Measurements from ENCODE around the gene SEC14L5.

Gene SEC14L5

DNA sequence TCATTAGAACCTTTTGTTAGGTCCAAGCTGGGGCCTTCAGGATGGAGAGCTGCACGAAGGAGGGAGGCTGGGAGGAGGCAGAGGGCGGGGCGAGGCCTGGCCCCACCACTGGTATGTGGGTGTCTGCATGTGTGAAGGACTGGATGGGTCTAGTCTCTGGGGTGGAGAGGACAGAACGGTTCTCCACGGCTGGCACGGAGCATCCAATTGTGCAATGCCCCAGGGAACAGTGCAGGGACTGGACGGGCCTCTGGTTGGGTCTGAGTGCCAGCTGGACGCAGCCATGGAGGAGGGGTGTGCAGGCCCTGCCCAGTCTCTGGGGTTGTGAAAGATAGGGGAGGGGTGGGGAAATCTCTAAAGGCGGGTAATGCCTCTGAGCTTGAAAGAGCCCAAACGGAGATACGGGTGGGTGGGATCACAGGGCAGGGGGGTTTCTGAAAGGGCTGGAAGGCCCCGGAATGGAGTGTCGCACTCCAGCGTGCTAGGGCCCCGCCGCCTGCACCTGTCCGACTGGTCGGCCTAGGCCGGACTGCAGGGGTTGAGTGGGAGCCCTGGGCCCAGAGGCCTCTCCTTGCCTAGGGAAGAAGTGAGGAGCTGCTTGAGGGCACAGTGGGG is 22.8 kb upstream of the SEC14L5 start:
- no peaks in the 10 kb centered on the region for H3K36me3 Mint-ChIP-seq (ENCODE audit: insufficient read depth)
- no peak for ATAC-seq (replicated peaks; ENCODE audit: extremely low read depth, poor library complexity, severe bottlenecking)
- no peaks in the 10 kb centered on the region for H3K9me3 Mint-ChIP-seq

DNA sequence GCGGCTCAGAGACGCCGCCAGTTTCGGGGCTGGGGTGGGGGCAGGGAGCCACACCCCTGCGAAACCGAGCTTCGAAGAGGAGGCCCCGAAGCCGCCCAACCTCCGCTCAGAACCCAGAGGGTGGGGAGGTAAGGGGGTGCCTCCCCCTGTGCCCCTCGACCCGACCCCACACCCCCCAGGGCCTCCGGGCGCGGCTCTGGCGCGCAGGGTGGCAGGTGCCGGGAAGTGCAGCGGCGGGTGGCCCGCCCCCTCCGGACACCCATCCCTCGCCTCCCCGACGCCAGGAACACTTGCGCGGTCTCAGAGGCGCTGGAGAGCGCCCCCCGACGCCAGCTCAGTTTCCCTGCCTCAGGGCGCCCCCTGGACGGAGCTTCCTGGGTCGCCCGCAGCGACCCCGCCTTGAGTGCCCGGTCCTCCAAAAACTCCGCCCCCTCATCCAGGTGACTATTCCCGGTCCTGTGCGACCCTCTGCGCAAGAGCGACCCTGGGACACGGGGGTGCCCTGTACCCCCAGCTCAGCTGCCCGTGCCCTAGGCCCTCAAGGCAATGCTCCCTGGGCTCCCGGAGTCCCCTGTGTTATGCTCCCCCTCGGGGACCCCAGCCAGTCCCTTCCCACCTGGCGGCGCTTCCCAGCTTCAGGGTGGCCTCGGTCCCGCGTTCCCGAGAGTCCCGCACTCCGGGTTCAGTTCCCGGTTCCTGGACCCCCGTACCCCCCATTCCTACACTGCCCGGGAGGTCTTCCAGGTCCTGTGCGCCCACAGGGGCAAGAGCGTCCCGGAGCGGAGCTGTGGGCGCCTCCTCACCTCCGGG is 21.7 kb upstream of the SEC14L5 start:
- Mint-ChIP-seq H3K4me1 (peaks cover 5% of the 10 kb centered on the region), H3K9me3 (no peaks in the 10 kb centered on the region), H3K27ac (ENCODE audit: low read depth) (no peak overlapping the region), H3K27me3 (peaks cover 59% of the 10 kb centered on the region), H3K4me3 (peak overlapping the region; percentile 68), H3K36me3 (ENCODE audit: insufficient read depth) (no peaks in the 10 kb centered on the region)
- ATAC-seq (replicated peaks; ENCODE audit: extremely low read depth, poor library complexity, severe bottlenecking): no peak
- DNase-seq (ENCODE audit: low spot score in 2 of 2): no peak

More for the DNA sequence above, 22.8 kb upstream of the SEC14L5 start:
- no peak overlapping the region for H3K27ac Mint-ChIP-seq (ENCODE audit: low read depth)
- peaks cover 59% of the 10 kb centered on the region for H3K27me3 Mint-ChIP-seq
- DNase-seq (ENCODE audit: low spot score in 2 of 2): no peak
- peaks cover 5% of the 10 kb centered on the region for H3K4me1 Mint-ChIP-seq
- H3K4me3 Mint-ChIP-seq: peak overlapping the region; percentile 34

DNA sequence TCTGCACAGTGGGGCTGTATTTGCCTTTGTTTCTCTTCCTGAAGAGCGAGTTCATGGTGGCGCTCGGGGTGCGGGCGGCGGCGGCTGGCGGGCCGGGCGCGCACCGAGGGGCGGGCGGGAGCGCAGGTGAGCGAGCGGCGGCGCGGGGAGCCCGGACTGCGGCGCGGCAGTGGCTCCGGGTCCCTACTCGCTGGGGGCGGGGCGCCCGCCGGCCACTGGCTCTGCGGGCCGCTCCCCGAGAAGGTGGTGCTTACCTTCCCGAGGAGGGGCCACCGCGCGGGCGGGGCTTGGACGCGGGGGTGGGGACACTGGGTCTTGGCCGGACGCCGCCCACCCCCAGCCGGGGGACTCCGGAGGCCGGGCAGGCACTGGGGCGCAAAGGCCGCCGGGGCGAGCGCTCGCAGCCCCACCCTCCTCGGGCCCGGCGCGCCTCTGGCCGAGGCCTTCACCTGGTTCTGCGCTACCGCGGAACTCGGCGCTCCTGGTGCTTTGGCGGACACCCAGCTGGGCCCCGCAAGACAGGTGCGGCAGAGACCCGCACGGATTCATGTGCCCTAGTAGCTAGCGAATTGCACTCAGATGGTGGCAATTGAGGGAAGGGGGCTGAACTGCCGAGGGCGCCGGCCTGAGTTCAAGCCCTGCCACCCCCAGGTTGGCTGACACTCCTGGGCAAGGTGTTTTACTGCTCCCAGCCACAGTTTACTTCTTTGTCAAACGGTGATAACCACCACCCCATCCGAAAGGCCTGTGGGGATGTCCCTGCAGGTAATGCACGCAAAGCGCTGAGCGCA is 20.9 kb upstream of the SEC14L5 start, which contains the start of gene PPL:
TSS of gene PPL (minus strand) at position 158 of the 791 bp plus-strand sequence. CDS start at position 55, 103 bp downstream.
- Mint-ChIP-seq H3K9me3 (no peaks in the 10 kb centered on the region), H3K27ac (ENCODE audit: low read depth) (no peak within 1 kb of the TSS), H3K4me1 (peaks cover 5% of the 10 kb centered on the region), H3K4me3 (peak within 1 kb of the TSS; percentile 68), H3K27me3 (peaks cover 59% of the 10 kb centered on the region), H3K36me3 (ENCODE audit: insufficient read depth) (no peaks in the 10 kb centered on the region)
- ATAC-seq (replicated peaks; ENCODE audit: extremely low read depth, poor library complexity, severe bottlenecking): no peak
- DNase-seq (ENCODE audit: low spot score in 2 of 2): no peak

DNA sequence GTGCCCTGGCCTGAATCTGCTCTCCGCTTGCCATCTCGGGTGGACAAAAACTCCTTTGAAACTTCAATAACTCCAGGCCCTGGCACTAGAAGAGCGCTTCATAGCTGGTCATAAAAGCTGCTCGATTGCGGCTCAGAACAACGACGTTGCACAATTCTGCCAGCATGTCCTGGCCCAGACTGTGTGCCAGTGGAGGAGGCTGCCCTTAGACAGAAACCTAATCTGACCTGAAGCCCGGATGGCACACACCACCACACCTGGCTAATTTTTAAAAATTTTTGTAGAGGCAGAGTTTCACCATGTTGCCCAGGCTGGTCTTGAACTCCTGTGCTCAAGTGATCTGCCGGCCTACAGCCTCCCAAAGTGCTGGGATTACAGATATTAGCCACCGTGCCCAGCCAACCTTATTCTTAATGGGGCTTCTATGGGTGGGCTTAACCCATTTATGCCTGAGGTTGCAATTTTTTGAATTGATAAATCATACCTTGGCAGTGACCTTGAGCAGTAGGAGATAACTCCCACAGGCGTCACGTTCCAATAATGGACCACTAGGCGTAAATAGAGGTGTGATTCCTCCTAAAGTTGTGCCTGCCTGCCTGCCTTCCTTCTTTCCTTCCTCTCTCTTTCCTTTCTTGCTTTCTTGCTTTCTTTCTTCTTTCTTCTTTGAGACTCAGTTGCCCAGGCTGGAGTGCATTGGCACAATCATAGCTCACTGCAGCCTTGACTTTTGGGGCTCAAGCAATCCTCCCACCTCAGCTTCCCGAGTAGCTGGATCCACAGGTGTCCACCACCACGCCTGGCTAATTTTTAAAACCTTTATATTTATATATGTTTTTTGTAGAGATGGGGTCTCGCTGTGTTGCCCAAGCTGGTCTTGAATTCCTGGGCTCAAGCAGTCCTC is 20.1 kb upstream of the SEC14L5 start:
- H3K4me1 Mint-ChIP-seq: peaks cover 5% of the 10 kb centered on the region
- H3K36me3 Mint-ChIP-seq (ENCODE audit: insufficient read depth): no peaks in the 10 kb centered on the region
- DNase-seq (ENCODE audit: low spot score in 2 of 2) (no peak), ATAC-seq (replicated peaks; ENCODE audit: extremely low read depth, poor library complexity, severe bottlenecking) (no peak)
- no peaks in the 10 kb centered on the region for H3K9me3 Mint-ChIP-seq
- peak overlapping the region; percentile 55 for H3K4me3 Mint-ChIP-seq
- no peak overlapping the region for H3K27ac Mint-ChIP-seq (ENCODE audit: low read depth)
- peaks cover 53% of the 10 kb centered on the region for H3K27me3 Mint-ChIP-seq

DNA sequence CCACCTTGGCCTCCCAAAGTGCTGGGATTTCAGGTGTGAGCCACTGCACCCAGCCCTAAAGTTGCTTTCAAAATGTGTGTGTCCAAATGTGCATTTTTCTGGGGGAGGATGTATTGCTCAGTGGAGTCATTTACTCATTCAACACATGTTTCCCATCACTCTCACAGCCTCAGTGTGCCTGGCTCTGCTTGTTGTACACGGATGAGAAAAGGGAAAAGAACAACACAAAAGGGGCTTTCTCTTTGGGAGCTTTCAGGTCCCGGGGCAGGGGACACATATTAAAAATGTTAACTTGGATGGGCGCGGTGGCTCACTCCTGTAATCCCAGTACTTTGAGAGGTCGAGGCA is 19.5 kb upstream of the SEC14L5 start:
- Mint-ChIP-seq H3K27me3 (peaks cover 47% of the 10 kb centered on the region), H3K4me1 (peaks cover 5% of the 10 kb centered on the region), H3K27ac (ENCODE audit: low read depth) (no peak overlapping the region), H3K36me3 (ENCODE audit: insufficient read depth) (no peaks in the 10 kb centered on the region), H3K4me3 (no peak overlapping the region), H3K9me3 (no peaks in the 10 kb centered on the region)
- no peak for ATAC-seq (replicated peaks; ENCODE audit: extremely low read depth, poor library complexity, severe bottlenecking)
- no peak for DNase-seq (ENCODE audit: low spot score in 2 of 2)

DNA sequence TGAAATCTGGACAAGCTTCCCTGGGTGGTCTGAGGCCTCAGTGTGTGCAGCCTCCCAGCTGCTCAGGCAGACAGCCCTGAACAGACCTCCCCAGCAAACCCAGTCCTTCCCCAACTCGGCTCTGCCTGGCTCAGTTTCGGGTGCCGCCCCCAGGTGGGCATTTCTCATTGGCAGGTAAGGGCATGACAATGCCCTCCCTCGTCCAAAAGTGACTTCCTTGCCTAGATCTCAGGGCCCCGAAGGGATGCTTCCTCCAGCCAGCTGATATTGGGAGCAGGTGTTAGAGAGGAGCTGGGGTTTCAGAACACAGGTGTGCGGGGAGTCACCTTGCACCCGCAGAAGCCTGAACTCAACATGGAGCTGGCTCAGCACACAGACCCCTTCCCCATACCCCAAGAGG is 17.4 kb upstream of the SEC14L5 start:
- H3K27ac Mint-ChIP-seq (ENCODE audit: low read depth): no peak overlapping the region
- DNase-seq (ENCODE audit: low spot score in 2 of 2) (no peak), ATAC-seq (replicated peaks; ENCODE audit: extremely low read depth, poor library complexity, severe bottlenecking) (no peak)
- H3K9me3 Mint-ChIP-seq: no peaks in the 10 kb centered on the region
- no peaks in the 10 kb centered on the region for H3K36me3 Mint-ChIP-seq (ENCODE audit: insufficient read depth)
- H3K4me3 Mint-ChIP-seq: no peak overlapping the region
- H3K4me1 Mint-ChIP-seq: peaks cover 5% of the 10 kb centered on the region
- H3K27me3 Mint-ChIP-seq: peaks cover 37% of the 10 kb centered on the region

DNA sequence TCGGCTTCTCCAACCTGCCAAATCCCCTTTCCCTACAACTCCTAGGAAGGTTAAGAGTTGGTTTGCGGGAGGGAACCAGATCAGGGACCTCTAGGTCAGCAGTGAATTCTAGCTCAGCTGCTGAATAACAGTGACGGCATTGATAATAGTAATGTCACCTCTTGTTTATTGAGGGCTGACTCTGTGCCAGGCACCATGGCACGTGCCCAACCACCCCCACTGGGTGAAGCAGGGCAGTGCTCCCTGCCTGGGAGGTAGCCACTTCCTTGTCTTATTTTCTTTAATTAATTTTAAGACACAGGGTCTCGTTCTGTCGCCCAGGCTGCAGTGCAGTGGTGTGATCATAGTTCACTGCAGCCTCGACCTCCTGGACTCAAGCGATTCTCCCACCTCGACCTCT is 15.6 kb upstream of the SEC14L5 start:
- Mint-ChIP-seq H3K36me3 (ENCODE audit: insufficient read depth) (no peaks in the 10 kb centered on the region), H3K4me3 (no peak overlapping the region), H3K9me3 (no peaks in the 10 kb centered on the region), H3K27me3 (peaks cover 31% of the 10 kb centered on the region), H3K4me1 (no peaks in the 10 kb centered on the region), H3K27ac (ENCODE audit: low read depth) (no peak overlapping the region)
- DNase-seq (ENCODE audit: low spot score in 2 of 2) (no peak), ATAC-seq (replicated peaks; ENCODE audit: extremely low read depth, poor library complexity, severe bottlenecking) (no peak)

DNA sequence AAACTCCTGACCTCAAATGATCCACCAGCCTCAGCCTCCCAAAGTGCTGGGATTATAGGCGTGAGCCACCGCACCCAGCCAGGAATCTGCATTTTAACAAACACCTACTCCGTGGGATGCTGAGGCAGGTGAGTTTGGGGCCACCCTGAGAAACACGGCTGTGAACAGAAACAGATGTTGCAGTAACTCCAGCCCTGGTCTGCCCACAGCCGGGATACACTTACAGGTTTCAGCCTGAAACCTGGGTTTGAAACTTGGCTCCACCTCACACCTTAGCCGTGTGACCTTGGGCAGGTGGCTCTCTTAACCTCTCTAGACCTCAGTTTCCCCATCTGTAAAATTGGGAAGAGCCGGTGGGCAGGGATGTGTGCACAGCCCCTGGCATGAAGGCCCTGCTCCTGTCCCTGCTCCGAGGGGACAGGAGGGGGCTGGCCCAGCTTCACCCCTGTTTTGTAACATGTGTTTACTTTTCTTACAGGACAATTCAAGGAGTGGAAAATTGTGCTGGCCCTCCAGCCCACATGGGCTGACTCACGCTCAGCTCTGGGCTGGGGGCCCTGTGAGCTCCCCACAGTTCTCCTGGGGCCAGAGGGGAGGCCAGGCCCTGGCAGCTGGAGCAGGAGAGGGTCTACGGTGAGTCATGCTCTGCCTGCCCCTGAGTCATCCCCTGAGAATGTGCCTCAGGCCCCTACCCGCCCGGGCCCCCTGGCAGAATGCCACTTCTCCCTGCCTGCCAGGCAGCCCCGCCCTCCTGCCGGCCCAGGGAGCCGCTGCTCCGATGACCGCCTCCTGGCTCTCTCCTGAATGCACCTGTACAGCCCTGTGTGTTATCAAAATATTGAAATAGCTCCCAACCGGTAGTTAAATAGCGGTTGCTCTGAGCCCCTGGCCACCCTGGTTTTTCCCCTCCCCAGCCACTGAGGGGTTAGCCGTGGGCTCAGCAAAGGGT is 13.5 kb upstream of the SEC14L5 start:
- ATAC-seq (replicated peaks; ENCODE audit: extremely low read depth, poor library complexity, severe bottlenecking) (no peak), DNase-seq (ENCODE audit: low spot score in 2 of 2) (no peak)
- no peak overlapping the region for H3K4me3 Mint-ChIP-seq
- H3K4me1 Mint-ChIP-seq: no peaks in the 10 kb centered on the region
- H3K36me3 Mint-ChIP-seq (ENCODE audit: insufficient read depth): no peaks in the 10 kb centered on the region
- no peak overlapping the region for H3K27ac Mint-ChIP-seq (ENCODE audit: low read depth)
- H3K9me3 Mint-ChIP-seq: no peaks in the 10 kb centered on the region
- peaks cover 26% of the 10 kb centered on the region for H3K27me3 Mint-ChIP-seq

DNA sequence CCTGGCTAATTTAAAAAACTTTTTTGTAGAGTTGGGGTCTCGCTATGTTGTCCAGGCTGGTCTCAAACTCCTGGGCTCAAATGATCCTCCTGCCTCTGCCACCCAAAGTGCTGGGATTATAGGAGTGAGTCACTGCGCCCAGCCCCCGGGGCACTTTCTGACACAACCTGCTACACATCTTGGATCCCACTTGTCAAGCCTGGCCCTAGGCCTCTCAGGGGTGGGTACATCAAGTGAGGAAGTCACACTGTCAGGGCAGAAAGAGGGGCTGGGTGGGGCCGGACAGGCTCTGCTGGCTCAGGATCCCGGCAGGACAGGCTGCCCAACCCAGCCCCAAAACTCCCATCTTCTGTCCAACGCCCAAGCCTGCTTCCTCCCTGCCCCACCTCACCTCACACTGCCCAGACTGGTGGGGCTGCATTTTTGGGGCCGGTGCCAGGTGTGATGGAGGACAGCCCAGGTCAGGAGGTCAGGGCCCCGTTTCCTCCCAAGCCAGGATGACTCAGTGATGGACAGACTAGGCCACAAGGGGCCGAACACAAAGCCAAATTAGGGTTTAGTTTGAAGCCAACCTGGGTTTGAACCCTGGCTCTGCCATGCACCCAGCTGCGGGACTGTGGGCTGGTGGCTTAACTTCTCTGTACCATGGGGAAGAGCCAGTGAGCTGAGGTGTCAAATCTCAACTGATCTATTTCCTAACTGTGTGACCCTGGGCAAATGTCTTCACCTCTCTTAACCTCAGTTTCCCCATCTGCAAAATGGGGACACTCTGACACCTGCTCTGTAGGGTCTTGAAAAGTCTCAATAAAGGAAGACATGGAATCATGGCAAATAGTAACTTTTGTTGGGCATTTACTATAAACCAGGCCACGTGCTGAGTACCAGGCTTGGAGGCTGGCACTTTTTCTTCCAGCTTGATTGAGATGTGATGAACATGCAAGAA is 12.3 kb upstream of the SEC14L5 start:
- Mint-ChIP-seq H3K9me3 (no peaks in the 10 kb centered on the region), H3K36me3 (ENCODE audit: insufficient read depth) (no peaks in the 10 kb centered on the region), H3K4me1 (no peaks in the 10 kb centered on the region), H3K27me3 (peaks cover 29% of the 10 kb centered on the region), H3K27ac (ENCODE audit: low read depth) (no peak overlapping the region), H3K4me3 (no peak overlapping the region)
- DNase-seq (ENCODE audit: low spot score in 2 of 2): no peak
- no peak for ATAC-seq (replicated peaks; ENCODE audit: extremely low read depth, poor library complexity, severe bottlenecking)

DNA sequence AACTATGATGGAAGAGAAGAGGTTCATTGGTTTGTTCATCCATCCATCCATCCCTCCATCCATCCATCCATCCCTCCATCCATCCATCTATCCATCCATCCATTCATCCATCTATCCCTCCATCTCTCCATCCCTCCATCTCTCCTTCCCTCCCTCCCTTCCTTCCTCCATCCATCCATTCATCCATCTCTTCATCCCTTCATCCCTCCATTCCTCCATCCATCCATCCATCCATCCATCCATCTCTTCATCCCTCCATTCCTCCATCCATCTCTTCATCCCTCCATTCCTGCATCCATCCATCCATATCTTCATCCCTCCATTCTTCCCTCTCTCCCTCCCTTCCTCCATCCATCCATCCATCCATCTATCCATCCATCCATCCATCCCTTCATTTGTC is 11.2 kb upstream of the SEC14L5 start:
- no peaks in the 10 kb centered on the region for H3K36me3 Mint-ChIP-seq (ENCODE audit: insufficient read depth)
- no peaks in the 10 kb centered on the region for H3K4me1 Mint-ChIP-seq
- no peak overlapping the region for H3K4me3 Mint-ChIP-seq
- no peak for ATAC-seq (replicated peaks; ENCODE audit: extremely low read depth, poor library complexity, severe bottlenecking)
- H3K27me3 Mint-ChIP-seq: peaks cover 29% of the 10 kb centered on the region
- H3K27ac Mint-ChIP-seq (ENCODE audit: low read depth): no peak overlapping the region
- H3K9me3 Mint-ChIP-seq: no peaks in the 10 kb centered on the region
- DNase-seq (ENCODE audit: low spot score in 2 of 2): no peak
